ENCODE results near the gene TMEM8B.

- TF ChIP-seq SIN3A (IDR thresholded peaks at IDR 0.05; ENCODE audit: low read depth) (no peak), CTCF (IDR thresholded peaks at IDR 0.05 in 2 of 3, conservative IDR thresholded peaks at IDR 0.05 in 1 of 3; ENCODE audit: borderline replicate concordance in 1 of 3, insufficient read depth in 1 of 3, low read depth in 2 of 3, low read length in 2 of 3) (no peak), POLR2A (IDR thresholded peaks at IDR 0.05; ENCODE audit: borderline replicate concordance, extremely low read depth, insufficient read depth, insufficient read length) (no peak), ATF3 (IDR thresholded peaks at IDR 0.05) (no peak), ZBTB33 (IDR thresholded peaks at IDR 0.05; ENCODE audit: extremely low read depth, insufficient replicate concordance, low read length) (no peak), ZNF274 (IDR thresholded peaks at IDR 0.05; ENCODE audit: low read depth, low read length) (no peak), YY1 (IDR thresholded peaks at IDR 0.05; ENCODE audit: extremely low read depth, insufficient replicate concordance, low read depth, low read length) (no peak), REST (IDR thresholded peaks at IDR 0.05; ENCODE audit: low read depth) (no peak), POLR2AphosphoS5 (IDR thresholded peaks at IDR 0.05; ENCODE audit: low read depth, low read length) (no peak), RAD21 (IDR thresholded peaks at IDR 0.05; ENCODE audit: low read depth) (no peak), EZH2phosphoT487 (IDR thresholded peaks at IDR 0.05; ENCODE audit: borderline replicate concordance) (no peak), TCF7L2 (IDR thresholded peaks at IDR 0.05; ENCODE audit: borderline replicate concordance, extremely low read depth, insufficient read depth, insufficient read length) (no peak), EZH2 (IDR thresholded peaks at IDR 0.05) (no peak), MAX (IDR thresholded peaks at IDR 0.05) (no peak)
Observed at GRCh38 chr9:35831040-35831439, 2.0 kb downstream of the TMEM8B start.
